Measurements from ENCODE around the gene YKT6.

YKT6 gene

DNA sequence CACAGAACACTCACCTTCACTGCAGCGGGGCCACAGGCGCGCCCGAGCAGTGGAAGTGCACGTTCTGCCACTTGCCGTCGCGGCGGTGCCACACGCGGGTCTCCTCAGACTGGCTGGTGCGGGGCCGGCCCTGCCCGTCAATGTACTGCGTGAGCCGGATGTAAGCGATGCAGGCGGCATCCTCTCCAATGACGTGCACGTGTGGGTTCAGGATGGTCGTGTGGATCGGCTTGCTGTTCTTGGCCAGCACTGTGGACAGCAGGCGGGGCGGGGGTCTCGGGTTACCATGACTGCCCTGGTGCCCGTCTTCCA is 19.2 kb downstream of the YKT6 start:
- DNase-seq, result no peak

DNA sequence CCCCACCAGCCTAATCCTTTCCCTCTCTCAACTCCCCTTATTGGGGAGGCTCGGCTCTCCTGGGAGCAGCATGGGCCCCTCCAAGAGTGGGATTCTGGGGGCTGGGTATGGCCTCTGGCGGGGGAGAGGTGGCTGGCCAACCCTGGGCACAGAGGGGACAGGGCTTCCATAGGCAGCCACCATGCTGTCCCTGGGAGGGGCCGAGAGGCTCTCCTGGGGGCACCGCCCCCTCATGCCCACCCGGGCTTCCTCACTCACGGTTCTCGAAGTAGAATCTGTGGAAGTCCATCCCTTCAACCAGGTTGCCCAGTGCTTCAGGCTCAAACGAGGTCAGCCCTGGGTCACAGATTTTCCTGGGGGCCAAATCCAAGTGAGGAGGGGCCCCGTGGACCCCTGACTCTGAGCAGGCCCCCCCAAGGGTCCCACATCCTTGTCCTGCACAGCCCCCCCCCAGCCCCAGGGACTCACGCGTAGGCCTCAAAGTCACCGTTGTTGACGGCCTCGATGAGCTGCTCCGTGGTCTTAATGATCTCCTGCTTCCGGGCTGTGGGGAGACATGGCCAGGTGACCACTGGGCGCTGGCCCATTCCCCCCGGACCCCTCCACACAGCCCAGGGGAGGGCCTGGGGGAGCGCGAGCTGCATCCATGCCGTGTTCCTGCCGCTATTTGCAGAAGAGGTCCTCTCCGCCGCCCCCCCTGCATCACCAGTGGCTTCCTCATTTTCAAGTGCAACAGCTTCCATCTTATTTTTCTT is 19.8 kb downstream of the YKT6 start:
- no peak for DNase-seq

- DNase-seq, result no peak
Observed at GRCh38 chr7:44221231-44221791, 20.5 kb downstream of the YKT6 start.

GRCh38 chr7:44222074-44222473 is 21.3 kb downstream of the YKT6 start:
- no peak for DNase-seq

DNA sequence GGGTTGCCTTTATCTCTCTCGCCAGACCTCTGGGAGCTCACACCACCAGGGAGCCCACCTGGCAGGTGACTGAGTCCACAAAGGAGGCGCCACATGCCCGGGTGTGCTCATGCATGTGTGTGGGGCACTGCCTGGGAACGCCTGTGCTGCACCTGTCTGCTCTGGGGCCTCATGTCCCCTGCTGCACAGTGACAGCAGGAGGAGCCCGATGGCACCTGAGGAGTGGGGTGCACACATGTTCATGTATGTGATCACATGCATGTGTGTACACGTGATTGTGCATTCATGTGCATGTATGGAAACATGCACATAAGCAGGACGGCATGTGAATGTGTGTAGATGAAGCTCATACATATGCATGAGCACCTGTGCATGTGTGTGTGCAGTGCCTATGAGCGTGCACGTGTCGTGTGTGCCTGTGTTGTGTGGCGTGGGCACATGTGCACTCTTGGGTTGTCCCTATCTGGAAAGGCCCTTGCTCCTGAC is 22.0 kb downstream of the YKT6 start:
- no peak for DNase-seq

GRCh38 chr7:44223362-44224079 is 22.7 kb downstream of the YKT6 start:
- no peak for DNase-seq

GRCh38 chr7:44224080-44224973 is 23.5 kb downstream of the YKT6 start:
- DNase-seq, result no peak

DNA sequence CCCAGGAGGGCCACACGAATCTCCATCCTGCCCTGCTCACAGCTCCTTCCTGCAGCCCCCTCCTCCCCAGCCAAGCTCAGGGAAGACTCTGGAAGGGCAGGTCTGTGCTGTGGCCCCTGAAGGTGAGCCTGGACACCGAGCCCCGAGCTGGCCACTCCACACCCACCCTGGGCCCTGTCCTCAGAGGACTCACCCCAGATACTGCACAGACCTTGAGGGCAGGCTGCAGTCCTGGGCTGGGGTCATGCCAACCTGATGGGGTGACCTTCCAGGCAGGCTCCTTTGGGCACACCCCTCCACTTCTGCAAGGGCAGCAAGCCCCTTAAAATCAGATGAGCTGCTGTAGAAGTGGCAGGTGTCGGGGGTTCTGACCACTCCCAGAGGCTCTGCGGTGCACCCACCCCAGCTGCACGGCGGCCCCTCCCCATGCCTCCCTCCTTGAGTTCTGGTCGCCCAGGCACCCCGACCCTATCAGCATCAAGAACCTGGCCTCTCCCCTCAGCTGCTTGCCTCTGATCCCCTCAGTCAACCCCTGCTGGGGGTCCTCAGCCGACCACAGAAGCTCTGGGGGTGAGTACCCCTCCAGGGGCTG is 24.3 kb downstream of the YKT6 start:
- DNase-seq, result no peak

- DNase-seq, result no peak
Observed at GRCh38 chr7:44225566-44226395, 25.0 kb downstream of the YKT6 start.

- no peak for DNase-seq
Observed at GRCh38 chr7:44226396-44226753, 25.6 kb downstream of the YKT6 start.

DNA sequence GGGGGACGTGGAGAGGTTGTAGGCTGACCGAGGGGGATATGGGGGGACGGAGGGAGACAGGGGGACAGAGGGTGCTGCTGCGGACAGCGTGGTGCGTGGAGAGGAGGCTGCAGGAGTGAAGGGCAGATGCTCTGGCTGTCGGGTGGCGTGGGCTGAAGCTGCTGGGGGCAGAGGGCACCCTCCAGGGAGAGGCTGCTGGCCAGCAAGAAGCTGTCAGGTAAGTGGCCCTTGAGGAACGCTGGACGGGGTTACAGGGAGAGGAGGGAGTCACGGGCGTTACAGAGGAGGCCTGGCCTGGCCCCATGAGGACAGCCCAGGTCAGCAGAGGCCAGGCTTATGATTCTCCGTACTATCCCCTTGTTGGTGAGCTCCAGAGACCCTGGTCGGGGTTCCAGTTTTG is 27.1 kb downstream of the YKT6 start:
- DNase-seq, result no peak

GRCh38 chr7:44228571-44229350 is 28.0 kb downstream of the YKT6 start:
- DNase-seq, result no peak

DNA sequence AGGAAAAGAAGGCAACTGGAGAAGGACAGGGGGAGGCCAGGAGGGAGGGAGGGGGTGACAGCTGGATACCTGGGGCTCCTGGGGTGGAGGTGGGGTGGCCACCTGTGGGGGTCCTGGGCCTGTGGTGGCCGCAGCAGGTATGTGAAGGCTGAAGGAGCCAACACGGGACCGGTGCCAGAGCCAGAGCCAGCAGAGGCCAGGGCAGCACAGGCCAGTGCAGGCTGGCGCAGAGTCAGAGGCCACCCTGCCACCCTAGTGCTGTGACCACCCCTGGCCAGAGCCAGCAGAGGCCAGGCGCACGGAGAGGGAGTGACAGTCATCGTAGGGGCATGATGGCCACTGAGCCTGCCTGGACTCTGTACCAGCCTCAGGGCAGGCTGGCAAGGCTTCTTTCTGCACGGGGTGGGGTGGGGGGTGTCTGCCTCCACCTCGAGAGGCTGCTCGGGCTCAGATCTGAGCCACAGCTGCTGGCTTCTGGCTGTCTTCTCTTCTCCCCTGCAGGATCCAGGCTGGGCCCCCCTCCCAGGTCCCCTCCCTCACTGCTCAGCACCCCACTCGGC is 28.8 kb downstream of the YKT6 start:
- no peak for DNase-seq

DNA sequence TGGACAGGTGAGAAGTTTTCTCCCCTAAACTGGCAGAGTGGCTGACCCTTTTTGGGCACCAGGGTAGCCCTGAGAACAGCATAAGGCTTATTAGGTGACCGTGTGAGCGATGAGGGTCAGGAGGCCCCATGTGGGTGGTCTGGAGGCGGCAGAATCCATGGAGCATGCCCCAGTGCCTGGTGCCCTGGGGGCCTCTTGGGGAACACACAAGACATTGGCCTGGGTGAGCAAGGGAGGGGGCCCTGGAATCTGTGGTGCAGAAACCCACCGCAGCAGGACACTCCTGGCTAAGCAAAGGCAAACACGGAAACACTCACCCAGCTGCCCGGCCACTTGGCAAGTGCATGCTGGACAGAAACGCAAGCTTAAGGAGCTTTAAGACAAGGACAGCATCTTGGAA is 29.5 kb downstream of the YKT6 start:
- DNase-seq, result no peak

GRCh38 chr7:44231088-44231487 is 30.3 kb downstream of the YKT6 start:
- no peak for DNase-seq

- DNase-seq, result no peak
Observed at GRCh38 chr7:44232396-44232795, 31.6 kb downstream of the YKT6 start.

DNA sequence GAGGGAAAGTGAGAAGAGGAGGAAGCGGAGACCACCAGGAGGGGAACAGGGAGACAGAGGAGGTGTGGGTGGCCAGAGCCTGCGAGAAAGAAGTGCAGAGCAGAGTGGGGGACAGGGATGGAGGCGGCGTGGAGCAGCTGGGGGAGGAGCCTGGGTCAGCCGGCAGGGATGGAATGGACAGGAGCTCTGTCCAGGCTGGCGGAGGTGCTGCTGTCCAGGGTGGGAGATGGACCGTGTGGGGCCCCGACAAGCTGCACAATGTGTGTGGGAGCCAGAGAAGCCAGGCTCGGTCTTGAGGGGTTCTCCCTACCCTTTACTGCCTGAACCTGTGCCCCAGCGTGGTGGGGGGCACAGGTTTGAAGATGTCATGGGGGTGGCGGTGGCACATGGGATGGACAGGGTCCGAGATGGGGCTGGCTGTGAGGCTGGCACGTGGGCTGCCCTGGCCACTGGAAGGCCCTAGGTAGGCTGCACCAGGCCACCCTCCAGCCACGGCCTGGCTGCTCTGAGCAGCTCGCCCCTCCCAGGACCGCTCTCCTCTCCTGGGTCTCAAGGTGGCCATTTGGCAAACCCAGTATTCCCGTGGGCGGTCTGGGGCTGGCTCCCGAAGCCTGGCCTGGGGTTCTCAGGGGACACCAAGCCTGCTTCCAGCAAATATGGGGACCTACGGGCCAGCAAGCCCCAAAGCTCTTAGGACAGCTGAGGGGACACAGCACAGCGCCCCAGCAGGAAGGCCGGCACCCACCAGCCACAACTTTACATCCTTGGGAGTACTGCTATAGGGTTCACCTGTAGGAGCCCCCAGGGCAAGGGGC is 32.3 kb downstream of the YKT6 start:
- no peak for DNase-seq

DNA sequence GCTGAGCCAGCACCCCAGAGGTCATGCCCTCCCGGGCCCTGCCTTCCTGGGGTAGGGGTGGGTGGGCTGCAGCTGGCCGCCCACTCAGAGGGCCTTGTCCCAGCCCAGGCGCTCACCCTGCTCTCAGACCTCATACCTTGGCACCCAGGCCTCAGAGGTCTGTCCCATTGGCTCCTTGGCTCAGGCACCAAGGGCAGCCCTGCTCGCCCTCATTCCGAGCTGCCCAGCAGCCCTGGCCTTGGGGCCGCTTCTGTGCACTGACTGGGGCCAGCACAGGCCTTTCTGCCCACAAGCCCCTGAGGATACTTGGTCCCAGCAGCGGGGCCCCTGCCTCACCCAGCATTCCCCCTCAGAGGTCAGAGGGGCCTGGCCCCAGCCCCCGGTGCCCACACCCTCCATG is 34.3 kb downstream of the YKT6 start:
- DNase-seq, result no peak

GRCh38 chr7:44235582-44236332 is 35.0 kb downstream of the YKT6 start:
- DNase-seq, result no peak
